Neural progenitor cell (in vitro differentiated cells): ENCODE data around the gene CCDC183.

Experiments
- CTCF ChIP-seq: fragments of 200-600 bp; sonication (generic); IDR thresholded peaks from 2 replicates; pipeline ENCODE4 v1.5.1; 2017; ENCODE audit warnings: antibody characterized with exemption, mild to moderate bottlenecking
- EZH2 ChIP-seq: fragments of 200-600 bp; sonication (generic); IDR thresholded peaks from 2 replicates; pipeline ENCODE4 v1.6.1; 2017; ENCODE audit warnings: antibody characterized with exemption, mild to moderate bottlenecking, moderate library complexity
- EZH2phosphoT487 ChIP-seq: fragments of 200-600 bp; sonication (generic); IDR thresholded peaks from 2 replicates; pipeline ENCODE4 v1.6.1; 2017; ENCODE audit warnings: antibody characterized with exemption

- TF ChIP-seq CTCF, result no peak
- no peak for TF ChIP-seq EZH2
- TF ChIP-seq EZH2phosphoT487, result no peak
Observed at GRCh38 chr9:136823136-136824046, 27.3 kb downstream of the CCDC183 start.
